Metanephros (tissue), 1 donor: ENCODE measurements around the gene TUBB8. TPM values are rescaled to one million over a fixed set of nuclear protein-coding genes. Genes with fewer than 3 reads are reported as not detected.

Source experiments
- total RNA-seq: library from RNA; depleted of rRNA; stranded (reverse); fragments of >200 nt; gene quantifications from one replicate; pipeline ENCODE4 v1.2.3, GENCODE V29; 2014

Gene TUBB8
- 0.12 TPM for total RNA-seq

DNA sequence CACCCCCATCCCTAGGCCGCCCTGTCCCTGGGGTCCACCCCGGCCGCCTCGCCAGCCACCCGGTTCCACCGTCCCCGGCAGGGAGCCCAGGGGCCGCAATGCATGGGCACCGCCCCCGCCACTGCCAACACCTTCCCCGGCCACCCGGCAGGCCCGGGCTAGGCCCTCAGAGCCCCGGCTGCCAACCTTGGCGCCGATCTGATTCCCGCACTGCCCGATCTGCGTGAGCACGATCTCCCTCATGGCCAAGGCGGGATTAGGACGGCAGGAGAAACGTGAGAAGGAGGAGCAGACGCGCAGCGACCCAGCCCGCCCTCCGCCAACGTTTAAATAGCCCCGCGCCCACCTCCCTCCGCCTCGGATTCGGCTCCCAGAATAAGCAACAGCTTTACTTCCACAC is at the start of gene TUBB8:
Gene TUBB8 (minus strand): TSS at position 301 of the 400 bp plus-strand sequence. CDS start 58 bp downstream, at position 243.

Other genes starting within 250 kb of the TUBB8 start
- gene ZMYND11, start 86.2 kb upstream of the TUBB8 start, total RNA-seq: 48.2 TPM